Stomach smooth muscle (tissue), 2 donors: ENCODE results near the gene APH1A.
A peak's percentile ranks its signal among the peaks of the same experiment; 100 is the strongest.
"Not testable (repeated sequence)": the region's sequence is repeated elsewhere in the genome, so short reads cannot be mapped to it uniquely, and the experiment has no call there.

Experiments
- H3K27ac ChIP-seq: one replicate; pipeline ENCODE4 v1.7.0; 2013; ENCODE audit warnings: mild to moderate bottlenecking, low read length, inconsistent platforms
- H3K27me3 ChIP-seq, 2 donors: one replicate each; pipeline ENCODE4 v1.7.0; 2013; ENCODE audit warnings: low read length in 2 of 2; ENCODE audit not compliant: insufficient read depth in 2 of 2, control insufficient read depth in 1 of 2
- H3K36me3 ChIP-seq, 2 donors: one replicate each; pipeline ENCODE4 v1.7.0; 2013; ENCODE audit warnings: low read length in 2 of 2; ENCODE audit not compliant: control insufficient read depth in 2 of 2, insufficient read depth in 2 of 2
- H3K4me1 ChIP-seq: one replicate; pipeline ENCODE4 v1.7.0; 2013; ENCODE audit warnings: low read length; ENCODE audit not compliant: control insufficient read depth, insufficient read depth
- H3K4me3 ChIP-seq, 2 donors: one replicate each; pipeline ENCODE4 v1.7.0; 2013; ENCODE audit warnings: low read length in 2 of 2
- H3K9ac ChIP-seq, 2 donors: one replicate each; pipeline ENCODE4 v1.7.0; 2013; ENCODE audit warnings: low read length in 2 of 2, mild to moderate bottlenecking in 1 of 2
- H3K9me3 ChIP-seq, 2 donors: one replicate each; pipeline ENCODE4 v1.7.0; 2013; ENCODE audit warnings: low read length in 2 of 2; ENCODE audit not compliant: control insufficient read depth in 2 of 2
- donor health status: healthy.
- donor health status: Pancreatic carcinoma.

Gene APH1A

GRCh38 chr1:150268705-150269403 lies at the start of gene APH1A:
TSS of gene APH1A (minus strand) at chr1:150269016. CDS start at chr1:150268810, 206 bp downstream.
- H3K4me1 ChIP-seq, result peaks cover 29% of the 10 kb centered on the region
- H3K9ac ChIP-seq, result peak within 1 kb of the TSS; percentile 93 to 97
- peak within 1 kb of the TSS; percentile 76 to 97 for H3K4me3 ChIP-seq
- H3K27ac ChIP-seq, result peak within 1 kb of the TSS; percentile 94
- H3K9me3 ChIP-seq, result no peaks in the 10 kb centered on the region
- peaks cover 23 to 25% of the 10 kb centered on the region in 2 donors for H3K36me3 ChIP-seq
- no peaks in the 10 kb centered on the region for H3K27me3 ChIP-seq

GRCh38 chr1:150314691-150315090 lies 45.9 kb upstream of the APH1A start:
- H3K27ac ChIP-seq, H3K36me3 ChIP-seq, H3K9me3 ChIP-seq, H3K9ac ChIP-seq, H3K27me3 ChIP-seq, H3K4me3 ChIP-seq, H3K4me1 ChIP-seq: not testable (repeated sequence)

- no peak overlapping the region for H3K9ac ChIP-seq
- H3K4me1 ChIP-seq, result no peaks in the 10 kb centered on the region
- H3K36me3 ChIP-seq, result peaks cover 7 to 12% of the 10 kb centered on the region in 2 donors
- H3K4me3 ChIP-seq, result no peak overlapping the region
- H3K9me3 ChIP-seq, result no peaks in the 10 kb centered on the region
- no peak overlapping the region for H3K27ac ChIP-seq
- no peaks in the 10 kb centered on the region for H3K27me3 ChIP-seq
Observed at GRCh38 chr1:150311762-150312161, 42.9 kb upstream of the APH1A start.

- no peak overlapping the region for H3K9ac ChIP-seq
- no peaks in the 10 kb centered on the region for H3K4me1 ChIP-seq
- no peak overlapping the region for H3K27ac ChIP-seq
- peaks cover 11 to 12% of the 10 kb centered on the region in 2 donors for H3K36me3 ChIP-seq
- H3K9me3 ChIP-seq, result no peaks in the 10 kb centered on the region
- no peak overlapping the region for H3K4me3 ChIP-seq
- H3K27me3 ChIP-seq, result no peaks in the 10 kb centered on the region
Observed at GRCh38 chr1:150309758-150310508, 41.1 kb upstream of the APH1A start.

- not testable (repeated sequence) for H3K27ac ChIP-seq, H3K9me3 ChIP-seq, H3K27me3 ChIP-seq, H3K4me1 ChIP-seq, H3K9ac ChIP-seq, H3K4me3 ChIP-seq
- H3K36me3 ChIP-seq, result peaks cover 11 to 12% of the 10 kb centered on the region in 2 donors
Observed at GRCh38 chr1:150308585-150308984, 39.8 kb upstream of the APH1A start.

- Histone ChIP-seq H3K36me3 (peaks cover 12 to 13% of the 10 kb centered on the region in 2 donors), H3K27me3 (no peaks in the 10 kb centered on the region), H3K27ac (no peak overlapping the region), H3K9ac (peak overlapping the region in 1 of 2 donors; percentile 19), H3K4me3 (no peak overlapping the region), H3K4me1 (peaks cover 3% of the 10 kb centered on the region), H3K9me3 (no peaks in the 10 kb centered on the region)
Observed at GRCh38 chr1:150302902-150303301, 34.1 kb upstream of the APH1A start.

- Histone ChIP-seq H3K9ac (peak overlapping the region in 1 of 2 donors; percentile 59), H3K27ac (peak overlapping the region; percentile 56), H3K4me1 (peaks cover 3% of the 10 kb centered on the region), H3K9me3 (no peaks in the 10 kb centered on the region), H3K4me3 (no peak overlapping the region), H3K36me3 (peaks cover 9 to 12% of the 10 kb centered on the region in 2 donors), H3K27me3 (no peaks in the 10 kb centered on the region)
Observed at GRCh38 chr1:150302338-150302737, 33.5 kb upstream of the APH1A start.

GRCh38 chr1:150299716-150300115 lies 30.9 kb upstream of the APH1A start:
- peaks cover 10 to 11% of the 10 kb centered on the region in 2 donors for H3K36me3 ChIP-seq

GRCh38 chr1:150295476-150295875 lies 26.7 kb upstream of the APH1A start:
- Histone ChIP-seq H3K9ac (no peak overlapping the region), H3K4me3 (no peak overlapping the region), H3K4me1 (peaks cover 10% of the 10 kb centered on the region), H3K9me3 (no peaks in the 10 kb centered on the region), H3K36me3 (peaks cover 5 to 6% of the 10 kb centered on the region in 2 donors), H3K27me3 (no peaks in the 10 kb centered on the region), H3K27ac (no peak overlapping the region)

More at GRCh38 chr1:150299716-150300115, 30.9 kb upstream of the APH1A start:
- Histone ChIP-seq H3K27me3 (no peaks in the 10 kb centered on the region), H3K9ac (no peak overlapping the region), H3K9me3 (no peaks in the 10 kb centered on the region), H3K4me1 (peaks cover 4% of the 10 kb centered on the region), H3K4me3 (no peak overlapping the region), H3K27ac (no peak overlapping the region)

GRCh38 chr1:150293433-150294253 lies 24.8 kb upstream of the APH1A start, which contains the start of gene MRPS21:
TSS of gene MRPS21 (plus strand) at chr1:150293861. CDS start at chr1:150294367, 506 bp downstream.
- peak within 1 kb of the TSS; percentile 82 to 95 for H3K9ac ChIP-seq
- H3K27ac ChIP-seq, result peak within 1 kb of the TSS; percentile 90
- peaks cover 7 to 9% of the 10 kb centered on the region in 2 donors for H3K36me3 ChIP-seq
- H3K27me3 ChIP-seq, result no peaks in the 10 kb centered on the region
- H3K4me1 ChIP-seq, result peaks cover 10% of the 10 kb centered on the region
- no peaks in the 10 kb centered on the region for H3K9me3 ChIP-seq
- peak within 1 kb of the TSS; percentile 89 to 98 for H3K4me3 ChIP-seq
